GM18511 (cell line): ENCODE results near the gene CTNNA2.

Experiments
- ATAC-seq: cut with Tn5 transposase; IDR thresholded peaks from one replicate; pipeline ENCODE4 v1.9.1; 2021; ENCODE audit warnings: mild to moderate bottlenecking, moderate library complexity; ENCODE audit not compliant: unreplicated experiment

Gene CTNNA2

DNA sequence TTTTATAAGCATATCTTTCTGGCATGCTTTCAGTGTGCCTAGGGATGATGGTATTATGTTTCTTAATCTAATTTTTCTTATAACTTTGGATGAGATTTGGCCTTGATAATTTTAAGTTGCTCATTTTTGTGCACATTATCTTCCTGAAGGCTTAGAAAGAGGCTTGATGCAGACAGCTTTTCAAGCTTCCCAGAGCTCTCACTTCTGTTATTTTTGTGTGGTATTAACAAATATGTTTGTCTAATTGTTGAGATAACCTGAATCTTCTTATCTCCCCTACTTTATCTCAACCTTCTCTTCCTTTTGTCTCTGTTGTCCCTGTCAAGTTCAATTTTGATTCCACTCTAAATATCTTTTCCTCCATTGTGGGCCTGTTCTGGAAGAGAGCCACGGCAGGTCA is 904.9 kb downstream of the CTNNA2 start:
- no peak for ATAC-seq

DNA sequence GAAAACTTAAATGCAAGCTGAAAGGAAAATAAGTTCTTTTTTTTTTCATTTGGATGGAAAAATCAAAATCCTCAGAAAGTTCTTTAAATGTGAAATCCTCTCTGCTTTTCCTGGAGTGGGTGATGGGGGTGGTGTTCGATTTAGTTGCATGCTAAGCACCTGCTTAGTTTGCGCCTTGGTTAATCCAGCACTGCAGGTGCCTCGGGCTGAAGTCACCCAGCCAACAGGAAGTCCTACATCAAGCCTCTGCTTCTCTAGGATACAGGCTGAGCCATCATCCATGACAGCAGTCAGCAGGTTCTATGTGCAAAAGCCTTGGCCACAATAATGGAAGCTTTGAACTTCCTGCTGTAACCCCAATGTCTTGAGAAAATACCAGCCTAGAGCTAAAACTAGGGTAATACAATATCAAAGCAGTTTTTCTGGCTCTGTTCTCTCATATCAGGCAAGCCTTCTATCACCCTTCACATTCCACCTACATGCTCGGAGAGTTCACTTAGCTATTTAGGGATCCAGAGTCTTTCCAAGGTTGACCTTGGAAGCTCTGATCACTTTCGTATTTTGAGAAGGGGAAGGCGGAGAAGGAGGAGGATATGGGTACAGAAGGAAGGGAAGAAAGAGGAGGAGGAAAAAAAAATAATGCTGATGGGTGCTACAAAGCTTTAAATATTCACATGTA is 907.8 kb downstream of the CTNNA2 start:
- no peak for ATAC-seq

DNA sequence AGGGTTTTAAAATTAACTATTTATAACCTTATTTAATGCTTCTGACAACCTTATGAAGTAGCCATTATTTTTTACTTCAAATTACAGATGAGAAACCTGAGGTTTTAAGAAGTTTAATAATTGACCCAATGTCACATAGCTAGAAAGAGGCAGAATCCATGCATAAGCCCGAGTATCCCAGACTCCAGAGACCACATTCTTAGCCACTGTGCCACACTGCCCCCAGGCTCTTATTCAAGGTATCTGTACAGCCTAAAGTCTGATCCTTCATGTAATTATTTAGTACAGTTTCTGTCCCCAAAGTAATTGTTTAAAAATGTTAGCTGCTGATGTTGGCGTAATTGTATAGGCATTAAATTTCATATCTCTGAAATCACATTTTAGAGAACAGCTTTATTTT is 916.4 kb downstream of the CTNNA2 start:
- no peak for ATAC-seq

DNA sequence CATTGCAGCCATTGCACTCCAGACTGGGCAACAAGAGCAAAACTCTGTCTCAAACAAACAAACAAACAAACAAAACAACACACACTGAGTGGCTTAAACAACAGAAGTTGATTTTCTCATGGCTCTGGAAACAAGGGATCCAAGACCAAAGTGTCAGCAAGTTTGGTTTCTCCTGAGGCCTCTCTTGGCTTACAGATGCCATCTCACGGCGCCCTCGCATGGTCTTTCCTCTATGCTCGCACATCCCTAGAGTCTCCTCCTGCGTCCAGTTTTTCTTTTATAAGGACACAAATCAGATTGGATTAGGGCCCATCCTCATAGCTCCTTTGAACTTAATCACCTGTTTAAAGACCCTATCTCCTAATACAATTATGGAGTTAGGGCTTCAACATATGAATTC is 925.1 kb downstream of the CTNNA2 start:
- no peak for ATAC-seq

DNA sequence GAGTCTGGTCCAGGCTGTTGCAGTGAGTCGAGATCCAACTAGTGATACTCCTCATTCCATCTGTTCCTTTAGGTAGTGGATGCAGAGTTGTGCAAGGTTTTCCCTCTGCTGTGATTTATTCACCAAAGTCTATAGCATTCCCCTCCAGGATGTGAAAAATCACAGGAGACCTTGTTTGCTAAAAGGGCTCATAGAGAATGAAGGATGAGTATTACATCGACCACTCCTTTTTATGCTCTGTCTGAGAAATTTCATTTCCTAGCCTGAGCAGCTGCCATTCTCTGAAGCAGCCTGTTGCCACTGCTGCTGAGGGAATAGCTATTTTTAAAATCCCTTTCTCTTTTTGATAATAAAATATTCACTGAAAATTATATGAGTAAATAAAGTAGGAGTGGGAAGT is 925.8 kb downstream of the CTNNA2 start:
- no peak for ATAC-seq

DNA sequence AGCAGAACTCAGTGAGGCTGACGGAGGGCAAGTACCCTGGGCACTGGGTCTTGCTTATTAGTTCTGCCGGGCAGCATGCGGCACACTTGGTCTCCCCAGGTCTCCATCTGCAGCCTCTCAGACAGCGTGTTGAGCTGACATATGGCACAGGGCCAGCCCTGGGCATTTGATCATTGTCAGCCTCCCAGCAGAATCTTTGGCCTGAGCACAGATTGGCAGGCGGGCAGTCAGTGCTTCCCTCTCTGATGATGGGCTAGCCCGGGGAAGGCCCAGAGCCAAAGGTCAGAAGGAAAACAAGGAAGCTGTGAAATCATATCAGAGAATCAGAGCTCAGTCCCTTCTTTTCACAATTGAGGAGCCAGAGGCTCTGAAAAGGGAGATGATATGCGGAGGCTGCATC is 941.8 kb downstream of the CTNNA2 start:
- ATAC-seq = no peak

DNA sequence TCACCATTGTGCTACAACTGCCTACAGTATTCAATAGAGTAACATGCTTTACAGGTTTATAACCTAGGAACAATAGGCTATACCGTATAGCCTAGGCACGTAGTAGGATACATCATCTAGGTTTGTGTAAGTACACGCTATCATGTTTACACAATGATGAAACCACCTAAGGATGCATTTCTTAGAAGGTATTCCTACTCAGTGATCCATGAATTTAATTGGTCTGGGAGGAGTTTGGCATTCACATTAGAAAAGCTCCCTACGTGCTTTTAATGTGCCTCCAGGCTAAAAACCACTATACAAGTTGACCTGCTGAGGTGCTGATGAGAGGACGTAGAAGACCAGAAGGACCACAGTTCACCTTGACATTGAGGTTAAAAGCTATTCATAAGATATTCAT is 946.2 kb downstream of the CTNNA2 start:
- ATAC-seq = no peak

DNA sequence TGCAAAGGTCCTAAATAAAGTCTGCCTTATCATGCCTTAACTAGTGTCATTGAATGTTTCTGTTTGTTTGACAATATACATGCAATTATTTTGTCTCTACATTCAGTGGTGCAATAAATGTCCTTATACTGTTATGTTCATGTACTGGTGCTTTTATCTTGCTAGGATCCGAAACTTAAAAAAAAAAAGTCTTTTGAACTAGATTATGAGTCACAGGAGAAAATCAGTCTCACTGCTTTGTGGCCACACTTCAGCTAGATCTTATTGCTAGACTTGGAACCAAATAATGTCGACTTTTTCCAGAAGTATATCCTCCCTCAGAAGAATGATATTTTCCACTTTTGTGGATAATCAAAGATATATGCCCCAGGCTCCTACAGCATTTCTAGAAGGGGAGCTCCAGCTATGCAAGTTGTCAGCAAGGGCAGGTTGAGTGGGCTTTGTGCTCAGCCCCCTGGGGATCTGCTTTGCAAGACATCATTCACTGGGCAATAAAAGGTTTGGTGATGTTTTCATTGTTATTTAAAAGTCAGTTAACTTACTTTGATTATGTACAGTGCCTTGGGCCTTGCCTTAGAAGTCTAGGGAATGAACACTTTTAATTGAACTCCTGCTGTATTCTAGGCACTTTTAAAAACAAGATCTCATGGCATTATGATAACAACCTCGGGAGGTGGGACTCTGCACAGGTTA is 948.8 kb downstream of the CTNNA2 start:
- ATAC-seq = no peak

DNA sequence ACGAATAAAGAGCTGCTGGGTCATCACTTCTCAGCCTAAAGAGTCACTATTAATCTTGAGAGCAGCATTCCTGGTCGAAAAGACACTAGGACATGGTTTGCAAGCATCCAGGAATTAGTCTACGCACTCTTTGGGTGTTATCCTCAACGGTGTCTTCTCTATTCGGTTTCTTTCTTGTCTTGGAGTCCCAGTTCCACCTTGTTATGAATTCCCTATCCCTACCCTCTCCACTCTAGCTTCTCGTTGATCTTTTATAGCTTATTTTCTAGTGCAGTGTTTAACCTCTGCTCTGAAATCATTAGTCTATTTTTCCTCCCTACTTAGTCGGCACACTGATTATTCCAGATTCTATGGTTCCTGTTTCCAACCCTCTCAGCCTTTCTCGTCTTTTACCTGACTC is 949.8 kb downstream of the CTNNA2 start:
- ATAC-seq = no peak

DNA sequence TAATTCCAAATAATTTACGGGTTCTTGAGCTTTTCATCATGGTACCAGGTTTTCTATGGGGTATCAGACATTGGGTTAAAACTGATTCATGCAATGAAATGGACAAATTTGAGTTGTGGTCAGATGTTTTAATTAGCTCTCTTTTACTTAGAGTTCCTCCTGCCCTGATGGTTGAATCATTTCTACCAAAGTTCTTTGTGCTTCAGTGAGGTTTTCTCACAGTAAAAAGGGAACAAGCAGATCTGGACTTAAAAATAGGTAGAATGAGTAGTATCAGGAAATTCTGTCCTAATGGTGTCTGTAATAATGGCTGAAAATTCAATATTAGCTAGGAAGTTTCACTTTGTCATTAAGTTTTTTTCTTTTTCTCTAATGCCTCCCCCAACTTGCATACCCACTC is 951.4 kb downstream of the CTNNA2 start:
- no peak for ATAC-seq

DNA sequence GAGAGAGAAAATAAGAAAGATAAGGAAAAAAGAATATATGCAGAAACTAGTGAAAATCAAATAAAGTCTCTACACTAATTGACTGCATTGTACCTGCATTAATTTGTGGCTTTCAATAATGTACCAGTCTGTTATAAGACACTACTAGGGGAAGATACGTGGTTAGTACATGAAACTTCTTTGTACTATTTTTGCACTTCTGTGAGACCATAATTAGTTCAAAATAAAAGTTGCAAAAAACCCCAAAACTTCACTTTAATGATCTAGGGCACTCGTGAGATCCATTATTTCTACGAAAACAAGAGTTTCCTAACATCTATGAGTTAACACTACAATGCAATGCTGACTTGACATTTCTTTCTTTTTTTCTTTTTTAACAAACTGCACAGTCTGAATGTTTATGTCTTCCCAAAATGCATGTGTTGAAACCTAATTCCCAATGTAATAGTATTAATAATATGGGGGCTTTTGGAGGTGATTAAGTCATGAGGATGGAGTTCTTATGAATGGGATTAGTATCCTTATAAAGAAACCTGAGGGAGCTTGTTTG is 954.5 kb downstream of the CTNNA2 start:
- no peak for ATAC-seq

DNA sequence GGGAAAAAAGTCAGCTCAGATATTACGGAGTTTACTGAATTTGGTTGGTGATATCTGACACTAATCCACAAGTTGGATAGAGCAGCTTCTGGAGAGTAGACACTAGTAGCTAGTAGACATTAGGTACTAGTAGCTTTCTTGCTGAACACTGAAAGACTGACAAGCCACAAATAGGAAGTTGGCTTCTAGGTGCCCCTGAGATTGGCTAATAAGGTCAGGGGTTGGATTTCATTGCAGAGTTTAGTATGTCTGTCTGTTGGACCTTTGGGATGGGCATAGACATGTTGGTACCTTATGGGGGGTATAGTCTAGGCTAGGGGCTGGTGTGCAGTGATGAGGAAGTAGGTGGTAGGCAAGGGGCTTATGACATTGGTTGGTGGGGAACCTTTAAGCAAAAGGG is 956.6 kb downstream of the CTNNA2 start:
- no peak for ATAC-seq

DNA sequence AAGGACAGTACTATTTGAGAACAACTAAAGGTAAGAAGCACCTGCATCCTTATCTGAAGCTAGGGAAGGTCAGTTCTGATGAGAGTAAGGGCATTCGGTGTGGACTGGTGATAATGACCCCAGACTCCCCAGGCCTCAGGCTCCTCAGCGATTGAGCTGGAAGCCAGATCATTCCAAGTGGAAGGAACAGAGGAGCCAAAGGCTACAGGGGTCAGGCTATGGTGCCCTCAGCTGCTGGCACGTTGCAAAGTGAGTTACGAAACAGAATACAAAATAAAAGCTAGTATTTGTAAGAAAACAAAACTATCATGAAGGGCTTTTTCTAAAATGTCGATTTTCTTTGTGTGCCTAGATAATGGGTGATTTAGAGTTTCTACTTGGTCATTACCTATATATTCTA is 960.2 kb downstream of the CTNNA2 start:
- no peak for ATAC-seq

DNA sequence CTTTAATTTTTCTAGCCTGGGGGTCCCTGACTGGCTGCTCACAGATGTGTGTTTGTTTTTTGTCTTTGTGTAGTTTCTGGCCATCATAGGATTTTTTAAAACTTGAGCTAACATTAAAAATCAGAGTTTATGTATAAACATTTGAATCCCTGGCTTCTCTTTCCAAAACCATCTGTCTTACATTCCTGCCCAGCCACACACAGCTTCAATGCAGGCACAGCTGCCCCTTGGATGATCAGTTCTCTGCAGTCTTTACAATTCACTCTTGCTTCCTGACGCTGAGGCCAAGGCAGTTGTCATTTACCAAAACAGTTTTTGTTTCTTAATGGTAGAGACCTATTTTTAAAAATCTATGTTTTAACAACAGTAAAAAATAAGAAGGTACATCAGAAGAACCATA is 960.9 kb downstream of the CTNNA2 start:
- no peak for ATAC-seq

DNA sequence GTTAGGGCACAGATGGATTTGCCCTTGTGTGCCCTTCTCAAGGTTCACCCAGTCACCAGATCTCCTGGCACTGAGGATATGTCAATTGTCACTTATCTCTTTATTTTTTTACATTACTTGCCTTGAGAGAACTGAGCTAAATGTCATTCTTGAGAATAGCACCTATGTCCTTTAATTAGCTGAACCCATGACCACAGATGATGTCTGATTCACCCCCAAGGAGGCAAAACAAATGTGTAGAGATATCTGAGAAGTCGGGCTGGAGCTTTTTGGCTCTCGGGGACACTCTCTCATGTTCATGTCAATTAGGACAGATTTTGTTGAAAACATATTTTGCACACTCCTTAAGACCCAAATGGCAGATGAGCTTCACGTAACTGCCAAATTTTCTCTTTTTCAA is 963.1 kb downstream of the CTNNA2 start:
- no peak for ATAC-seq

DNA sequence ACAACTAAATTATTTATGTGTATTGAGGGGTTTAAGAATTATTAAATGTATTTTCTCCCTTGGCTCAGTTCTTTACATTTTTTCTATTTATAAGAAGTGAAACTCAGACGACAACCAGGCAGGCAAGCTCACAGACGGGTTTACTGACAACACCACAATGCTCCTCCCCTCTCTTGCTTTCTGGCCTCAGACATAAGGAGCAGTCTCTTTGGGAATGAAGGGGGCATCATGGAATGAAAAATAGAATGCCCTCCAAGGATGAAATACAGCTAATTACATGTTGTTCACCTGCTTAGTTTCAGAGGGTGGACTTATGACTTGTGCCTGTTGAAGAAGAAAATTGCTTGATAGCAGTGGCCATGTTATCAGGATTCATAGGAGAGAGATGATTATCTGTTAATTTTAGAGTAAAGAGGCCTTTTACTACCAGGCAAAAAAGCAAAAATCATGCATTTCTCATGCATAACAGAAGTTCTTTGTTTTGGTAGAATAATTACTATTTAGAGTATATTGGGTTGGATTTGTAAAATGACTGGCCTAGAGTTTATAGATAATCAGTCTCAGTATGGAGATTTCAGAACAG is 963.8 kb downstream of the CTNNA2 start:
- no peak for ATAC-seq

DNA sequence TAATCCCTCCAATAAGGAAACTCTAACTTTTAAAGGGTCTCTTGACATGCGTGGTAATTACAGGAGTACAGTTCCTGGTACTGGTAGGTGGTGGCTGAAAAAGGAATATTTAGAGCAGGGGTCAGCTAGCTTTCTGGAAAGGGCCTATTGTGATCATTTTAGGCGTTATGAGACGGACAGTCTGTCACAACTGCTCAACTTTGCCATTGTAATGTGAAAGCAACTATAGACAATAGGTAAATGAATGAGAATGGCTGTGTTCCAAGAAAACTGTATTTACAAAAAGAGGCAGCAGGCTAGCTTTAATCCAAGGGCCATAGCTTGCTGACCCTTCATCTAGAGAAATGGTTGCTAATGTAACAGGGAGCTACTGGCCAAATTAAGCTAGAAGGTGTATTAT is 969.4 kb downstream of the CTNNA2 start:
- no peak for ATAC-seq

DNA sequence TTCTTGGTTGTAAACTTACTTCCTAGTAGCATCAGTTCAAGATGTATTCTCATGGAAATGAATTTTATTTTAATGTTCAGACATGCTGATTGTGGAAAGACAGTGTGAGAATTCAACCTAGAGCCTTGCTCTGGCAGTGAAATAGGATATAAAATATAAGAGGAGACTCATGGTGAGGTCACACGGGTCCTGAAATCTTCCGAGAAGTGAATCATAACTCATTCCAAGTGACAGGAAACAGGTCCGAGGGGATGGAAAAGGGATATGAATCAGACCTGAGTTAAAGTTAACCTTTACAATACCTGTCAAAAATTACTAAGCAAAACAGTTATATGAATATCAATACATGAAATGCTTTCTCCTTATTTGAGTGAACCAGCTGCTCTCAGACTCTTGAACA is 976.9 kb downstream of the CTNNA2 start:
- ATAC-seq = no peak

DNA sequence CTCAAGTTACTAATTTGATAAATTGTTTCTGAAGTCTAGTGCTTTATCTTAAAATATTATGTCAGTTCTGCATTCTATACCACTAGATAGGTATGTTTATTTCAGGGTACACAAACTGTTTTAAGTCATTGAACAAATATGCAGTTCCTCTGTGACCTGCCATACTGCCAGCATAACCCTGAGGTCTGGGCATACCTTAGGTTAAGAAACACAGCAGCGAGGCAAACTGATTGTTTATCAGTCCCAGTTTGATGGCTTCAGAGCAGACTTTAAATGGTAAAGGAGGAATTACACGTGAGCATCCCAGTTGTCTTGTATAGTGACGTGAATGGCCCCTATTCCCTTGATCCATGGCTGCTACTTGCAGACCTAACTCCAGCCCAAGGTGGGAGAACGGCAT is 978.1 kb downstream of the CTNNA2 start:
- ATAC-seq = no peak

DNA sequence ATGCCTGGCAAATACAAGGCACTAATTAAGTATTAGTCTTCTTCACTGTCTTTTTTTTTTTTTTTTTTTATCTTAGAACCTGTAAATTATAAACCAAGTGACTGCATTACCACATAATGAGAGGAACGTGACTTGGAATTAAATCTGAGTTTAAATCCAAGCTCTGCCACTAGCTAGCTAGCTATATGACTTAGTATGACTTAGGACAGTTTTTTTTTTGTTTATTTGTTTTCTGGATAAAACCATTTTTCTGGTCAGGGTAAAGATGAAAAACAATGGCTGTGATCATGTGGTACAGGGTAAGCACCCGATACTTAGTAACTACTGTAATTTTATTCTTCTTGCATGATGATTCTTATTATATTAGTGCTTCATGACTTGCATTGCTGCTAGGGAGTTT is 983.5 kb downstream of the CTNNA2 start:
- ATAC-seq = no peak

DNA sequence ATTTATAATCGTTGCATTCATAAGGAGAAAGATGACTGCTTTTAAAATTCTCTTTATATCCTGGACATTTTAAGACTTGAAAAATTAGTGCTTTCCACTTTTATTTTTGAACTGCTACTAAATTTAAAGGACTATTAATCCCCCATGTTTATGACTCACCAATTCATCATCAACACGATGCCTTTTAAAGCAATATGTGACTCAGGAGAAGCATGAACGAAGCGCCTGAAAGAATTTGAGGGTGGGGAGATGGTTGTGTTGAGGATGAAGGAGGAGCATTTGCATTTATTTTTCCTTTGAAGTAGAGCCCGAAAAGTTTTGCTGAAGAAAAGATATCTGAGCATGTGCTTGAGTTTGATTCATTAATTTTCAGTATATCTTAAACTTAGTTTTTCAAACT is 983.9 kb downstream of the CTNNA2 start:
- ATAC-seq = no peak

DNA sequence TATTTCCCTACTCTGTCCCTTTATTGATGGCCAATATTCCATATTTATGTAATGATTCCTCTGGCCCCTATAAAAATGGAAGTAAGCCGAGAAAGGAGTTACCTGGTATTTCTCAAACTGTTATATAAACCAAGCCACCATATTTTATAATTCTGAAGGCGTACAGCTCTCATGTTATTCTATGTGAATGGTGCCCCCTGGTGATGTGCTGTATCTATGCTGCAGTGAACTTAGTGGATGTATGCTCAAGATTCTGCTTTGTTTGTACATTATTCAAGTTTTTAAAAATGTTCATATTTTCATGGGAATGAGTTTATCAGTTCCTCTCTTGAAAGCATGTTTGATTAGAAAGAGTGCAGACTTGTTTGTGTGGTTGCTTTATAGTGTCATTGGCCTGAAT is 986.2 kb downstream of the CTNNA2 start:
- ATAC-seq = no peak
